ENCODE data around the gene NCOA7.
A peak's percentile ranks its signal among the peaks of the same experiment; 100 is the strongest.
"Not testable (repeated sequence)": the region's sequence is repeated elsewhere in the genome, so short reads cannot be mapped to it uniquely, and the experiment has no call there.

NCOA7 gene

GRCh38 chr6:125841356-125842090 is 50.8 kb downstream of the NCOA7 start:
- no peak for DNase-seq

DNA sequence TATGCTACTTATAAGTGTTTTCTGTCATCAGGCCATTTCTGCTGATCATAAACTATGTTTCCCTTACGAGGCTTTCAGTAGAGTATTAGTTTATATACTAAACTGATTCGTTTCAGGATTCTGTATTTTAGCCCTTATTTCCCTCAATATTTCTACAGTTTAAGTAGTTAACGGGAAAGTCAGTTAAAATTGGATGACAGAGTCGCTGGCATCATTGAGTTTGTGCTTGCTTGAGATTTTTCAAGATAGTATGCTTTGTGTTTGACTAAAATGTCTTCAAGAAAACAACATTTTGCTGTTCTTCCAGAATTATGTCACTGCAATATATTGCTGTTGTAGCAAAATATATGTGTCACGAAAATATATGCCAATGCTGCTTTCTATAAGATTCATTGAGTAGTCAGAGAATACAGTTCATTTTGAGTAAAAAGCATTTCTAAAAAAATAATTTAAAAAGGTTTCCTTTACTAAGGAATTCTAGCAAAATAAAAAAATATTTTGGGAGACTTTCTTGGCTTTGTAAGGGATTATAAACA is 51.4 kb downstream of the NCOA7 start:
- DNase-seq, result no peak

DNA sequence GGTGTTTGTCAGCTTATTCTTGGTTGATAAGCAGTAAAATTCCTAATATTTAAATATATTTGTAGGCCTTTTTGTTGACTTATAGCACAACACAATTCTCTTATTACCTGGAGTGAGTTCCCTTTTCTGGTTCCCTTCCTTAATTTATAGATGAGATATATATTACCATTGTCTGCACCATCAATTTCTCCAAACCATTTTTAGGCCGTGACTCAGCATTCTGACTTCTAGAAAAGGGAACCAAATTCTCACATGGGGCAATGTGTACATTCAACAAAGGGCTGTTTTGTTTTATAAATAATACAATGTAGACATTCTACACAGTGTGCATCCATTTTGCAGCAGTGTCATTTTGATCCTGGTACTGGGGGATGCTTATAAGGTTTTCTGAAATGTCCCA is 52.8 kb downstream of the NCOA7 start:
- DNase-seq, result no peak

DNA sequence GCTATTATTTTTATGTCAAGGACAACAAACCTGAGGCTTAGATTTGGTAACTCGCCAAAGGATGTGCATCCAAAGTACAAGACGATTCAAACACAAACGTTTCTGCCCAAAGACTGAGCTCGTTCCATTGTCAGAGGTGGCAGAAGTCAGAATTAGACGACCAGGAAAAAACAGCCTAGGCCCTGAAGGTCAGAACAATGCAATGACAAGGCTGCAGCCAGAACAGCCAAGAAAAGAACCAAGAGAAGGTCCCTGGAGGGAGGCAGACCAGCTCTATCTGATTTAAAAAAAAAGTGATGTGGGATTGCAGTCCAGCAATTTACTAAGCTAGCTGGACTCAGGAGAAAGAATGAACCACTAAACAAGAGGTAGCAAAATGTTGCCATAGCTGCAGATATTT is 54.2 kb downstream of the NCOA7 start:
- DNase-seq, result no peak

GRCh38 chr6:125846292-125847024 is 55.7 kb downstream of the NCOA7 start:
- no peak for DNase-seq

DNA sequence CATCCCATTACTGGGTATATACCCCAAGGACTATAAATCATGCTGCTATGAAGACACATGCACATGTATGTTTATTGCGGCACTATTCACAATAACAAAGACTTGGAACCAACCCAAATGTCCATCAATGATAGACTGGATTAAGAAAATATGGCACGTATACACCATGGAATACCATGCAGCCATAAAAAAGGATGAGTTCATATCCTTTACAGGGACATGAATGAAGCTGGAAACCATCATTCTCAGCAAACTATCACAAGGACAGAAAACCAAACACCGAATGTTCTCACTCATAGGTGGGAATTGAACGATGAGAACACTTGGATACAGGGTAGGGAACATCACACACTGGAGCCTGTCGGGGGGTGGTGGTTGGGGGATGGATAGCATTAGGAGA is 57.5 kb downstream of the NCOA7 start:
- not testable (repeated sequence) for DNase-seq

GRCh38 chr6:125850361-125850760 is 59.6 kb downstream of the NCOA7 start:
- DNase-seq, result no peak

GRCh38 chr6:125852587-125852986 is 61.8 kb downstream of the NCOA7 start:
- DNase-seq, result no peak

DNA sequence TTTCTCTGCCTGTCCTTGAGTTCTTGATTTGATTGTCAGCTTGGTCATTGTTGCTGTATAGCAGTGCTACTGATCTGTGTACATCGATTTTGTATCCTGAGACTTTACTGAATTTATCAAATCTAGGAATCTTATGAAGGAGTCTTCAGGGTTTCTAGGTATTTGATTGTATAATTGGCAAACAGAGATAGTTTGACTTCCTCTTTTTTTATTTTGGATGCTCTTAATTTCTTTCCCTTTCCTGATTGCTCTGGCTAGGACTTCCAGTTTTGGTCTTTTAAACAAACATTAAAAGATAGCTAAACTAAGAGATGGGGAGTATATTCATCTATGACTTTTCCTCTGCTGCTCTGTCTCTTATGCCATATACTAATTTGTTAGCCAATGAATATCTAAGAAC is 62.4 kb downstream of the NCOA7 start:
- DNase-seq, result no peak

DNA sequence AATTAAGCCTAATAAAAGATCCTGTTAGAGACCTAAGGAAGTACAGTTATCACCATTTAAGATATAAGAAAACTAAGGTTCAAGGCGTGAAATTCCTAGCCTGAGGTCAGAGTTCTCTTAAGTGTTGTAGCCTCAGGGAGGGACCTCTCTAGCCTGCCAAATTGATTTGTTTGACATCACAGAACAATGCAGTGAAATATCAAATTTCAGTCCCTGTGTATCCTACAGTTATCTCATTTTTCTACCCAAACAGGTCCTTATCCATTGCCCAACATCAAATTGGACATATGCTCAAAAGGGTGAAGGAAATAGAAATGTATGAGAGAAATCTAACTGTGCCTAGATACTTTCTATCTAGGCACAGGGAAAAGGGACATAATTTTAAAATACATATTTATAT is 63.0 kb downstream of the NCOA7 start:
- DNase-seq, result no peak

GRCh38 chr6:125854355-125854754 is 63.6 kb downstream of the NCOA7 start:
- no peak for DNase-seq

DNA sequence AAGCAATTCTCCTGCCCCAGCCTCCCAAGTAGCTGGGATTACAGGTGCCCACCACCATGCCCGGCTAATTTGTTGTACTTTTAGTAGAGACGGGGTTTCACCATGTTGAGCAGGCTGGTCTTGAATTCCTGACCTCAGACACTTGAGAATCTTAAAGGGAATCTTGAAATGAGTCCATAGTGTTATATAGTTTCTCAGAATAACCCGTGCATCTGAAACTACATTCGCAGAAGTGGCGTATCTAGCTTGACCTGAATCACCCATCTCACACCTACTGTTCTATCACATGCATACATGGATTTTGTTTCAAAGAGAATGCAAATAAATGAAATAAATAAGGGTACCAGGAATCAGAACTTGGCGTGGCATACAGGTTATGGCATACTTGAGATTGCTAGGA is 65.0 kb downstream of the NCOA7 start:
- peak in 1 of 5 donors; percentile 40 for DNase-seq

DNA sequence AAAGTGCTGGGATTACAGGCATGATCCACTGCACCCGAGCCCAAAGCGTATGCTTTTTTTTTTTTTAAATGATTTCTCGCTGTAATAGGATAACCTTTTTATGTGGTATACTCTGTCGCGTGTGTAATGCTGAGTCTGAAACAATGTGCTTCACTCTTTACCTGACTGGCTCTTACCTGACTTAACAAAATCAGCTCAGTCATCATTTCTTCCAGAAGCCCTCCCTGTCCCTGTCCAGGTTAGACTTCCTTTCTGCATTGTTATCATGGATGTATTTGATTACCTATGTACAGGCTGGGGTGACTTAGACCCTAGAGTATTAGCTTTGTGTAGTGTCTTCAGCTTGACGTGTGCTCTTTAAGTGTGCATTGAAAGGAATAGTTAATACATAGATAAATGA is 67.1 kb downstream of the NCOA7 start:
- no peak for DNase-seq

- DNase-seq, result peak in 2 of 5 donors; percentile 3 to 24
These were observed 67.9 kb downstream of the NCOA7 start for GRCh38 chr6:125858427-125859320.

DNA sequence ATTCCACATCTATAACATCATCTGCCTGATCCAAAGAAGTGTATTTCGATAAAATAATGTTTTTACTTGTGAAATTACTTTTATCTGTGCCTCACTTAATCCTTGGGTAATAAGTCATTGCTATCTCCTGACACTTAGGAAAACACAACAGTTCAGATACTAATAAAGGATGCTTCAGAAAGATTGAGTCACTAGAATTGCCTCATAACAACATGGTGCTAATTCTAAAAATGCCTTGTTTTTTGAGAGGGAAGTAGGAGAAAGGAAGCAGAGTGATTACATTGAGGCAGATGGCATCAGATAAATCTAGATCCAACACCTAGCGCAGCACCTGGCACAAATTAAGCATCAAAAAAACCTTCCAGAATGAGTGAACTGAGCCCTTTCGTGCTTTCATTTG is 69.0 kb downstream of the NCOA7 start:
- DNase-seq, result no peak

DNA sequence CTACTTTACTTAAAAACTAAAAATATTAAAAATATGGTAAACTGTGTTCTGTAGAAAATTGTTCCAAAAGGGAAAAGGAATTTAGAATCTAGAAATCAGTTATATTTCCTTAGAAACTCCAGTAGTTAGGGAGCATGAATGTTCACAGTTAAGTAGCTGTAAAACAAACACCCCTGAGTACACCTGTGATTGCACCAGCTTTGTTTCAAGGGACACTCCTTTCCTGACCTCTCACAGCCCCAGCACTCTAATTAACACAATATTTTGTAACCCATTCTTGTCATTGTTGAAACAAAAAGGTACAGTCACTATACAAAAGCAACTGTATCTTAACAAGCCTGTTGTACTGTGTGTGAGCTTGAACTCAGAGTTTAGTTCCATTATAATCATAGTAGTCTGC is 72.3 kb downstream of the NCOA7 start:
- DNase-seq, result no peak

DNA sequence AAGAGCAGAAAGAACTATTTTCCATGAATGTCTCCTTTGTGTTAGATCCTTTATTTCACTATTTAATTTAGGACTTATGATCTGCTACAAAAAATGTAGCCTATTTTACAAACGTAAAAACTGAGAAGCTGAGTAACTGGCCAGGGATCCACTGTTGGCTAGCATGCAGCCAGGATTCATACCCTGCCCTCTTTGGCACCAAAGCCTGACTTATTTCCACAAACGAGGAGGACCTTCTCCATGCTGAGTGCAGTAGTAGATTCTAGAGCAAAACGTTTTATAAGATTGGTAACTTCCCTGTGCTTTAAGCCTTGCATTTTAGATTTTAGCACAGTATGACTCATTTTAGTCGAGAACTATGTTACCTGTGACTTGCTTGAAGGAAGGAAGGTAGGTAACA is 74.3 kb downstream of the NCOA7 start:
- DNase-seq, result no peak

GRCh38 chr6:125866433-125866832 is 75.7 kb downstream of the NCOA7 start:
- DNase-seq, result no peak

GRCh38 chr6:125867483-125867942 is 76.8 kb downstream of the NCOA7 start:
- DNase-seq, result no peak

DNA sequence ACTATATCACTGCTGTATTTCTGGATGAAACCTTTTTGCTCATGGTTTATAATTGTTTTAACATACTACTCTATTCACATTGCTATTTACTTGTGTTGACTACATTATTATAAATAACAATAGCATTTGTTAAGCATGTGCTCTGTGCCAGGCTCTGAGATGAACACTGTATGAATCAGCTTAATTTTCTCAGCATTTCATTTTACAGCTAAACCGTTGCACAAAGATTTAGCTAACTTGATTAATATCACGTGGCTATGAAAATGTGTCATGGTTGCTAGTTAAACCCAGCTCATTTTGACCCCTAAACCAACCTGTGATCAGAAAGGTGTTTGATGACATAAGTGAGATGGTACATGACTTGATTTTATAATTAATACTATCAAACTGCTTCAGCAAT is 77.5 kb downstream of the NCOA7 start:
- no peak for DNase-seq

DNA sequence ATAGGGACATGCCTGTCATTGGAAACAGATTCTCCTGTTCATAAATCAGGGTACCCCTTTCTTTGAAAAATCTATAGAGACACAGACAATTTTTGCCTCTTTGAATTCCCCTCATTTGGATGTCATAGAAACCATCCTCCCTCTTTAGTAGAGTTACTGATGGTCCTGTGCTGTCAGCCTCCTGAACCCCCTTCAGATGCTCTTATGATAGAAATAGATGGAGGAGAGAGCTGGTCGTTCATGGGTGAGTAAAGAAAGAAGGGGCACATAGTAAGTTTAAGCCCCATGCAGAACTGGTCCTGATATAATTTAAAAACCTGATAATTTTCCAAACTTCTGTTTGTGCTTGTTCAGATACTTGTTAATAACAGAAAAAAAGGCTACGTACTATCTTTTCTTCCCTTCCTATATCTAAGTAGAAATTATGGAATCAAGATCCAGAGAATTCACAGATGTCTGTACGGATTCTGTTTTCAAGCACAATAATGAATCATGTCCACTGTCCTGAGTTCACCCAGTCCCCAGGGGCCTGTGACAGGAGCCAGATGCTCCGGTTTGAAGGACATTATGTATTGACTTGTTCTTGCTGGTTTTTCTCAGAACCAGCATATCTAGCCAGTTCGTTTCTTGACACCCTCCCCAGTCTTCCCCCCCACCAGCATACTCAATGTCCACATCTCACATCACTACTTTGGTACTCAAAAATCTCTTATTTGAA is 78.1 kb downstream of the NCOA7 start:
- no peak for DNase-seq

DNA sequence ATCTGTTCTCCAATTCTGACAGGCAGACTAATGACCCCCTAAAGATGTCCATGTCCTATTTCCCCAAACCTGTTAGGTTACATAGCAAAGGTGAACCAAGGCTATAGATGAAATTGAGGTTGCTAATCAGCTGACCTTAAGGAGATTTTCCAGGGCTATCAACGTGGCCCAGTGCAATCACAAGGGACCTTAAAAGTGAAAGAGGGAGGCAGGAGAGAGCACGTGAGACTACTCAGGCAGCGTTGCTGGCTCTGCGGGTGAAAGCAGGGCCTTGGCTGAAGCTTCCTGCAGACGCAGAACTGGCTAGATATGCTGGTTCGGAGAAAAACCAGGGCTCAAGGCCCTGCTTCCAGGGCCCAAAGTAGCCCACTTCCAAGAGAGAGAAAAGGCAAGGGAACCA is 78.7 kb downstream of the NCOA7 start:
- no peak for DNase-seq

All from T-helper 1 cell (primary cell).